T-helper 2 cell treated with Interferon-gamma antibody and Interleukin-4, amounts not matched to agents 5 μg/mL and 100 μg/mL, for 36 hours (primary cell): ENCODE measurements around the gene FTCDNL1.

Experiments
- DNase-seq: peaks from one replicate; pipeline ENCODE4 v3.0.0; 2021; ENCODE audit warnings: low spot score
- H3K27ac Mint-ChIP-seq: one replicate; pipeline ENCODE4 v1.8.0; 2021; ENCODE audit warnings: mild to moderate bottlenecking, mixed read lengths
- H3K27me3 Mint-ChIP-seq: one replicate; pipeline ENCODE4 v1.8.0; 2021; ENCODE audit warnings: low read depth, mixed read lengths
- H3K36me3 Mint-ChIP-seq: one replicate; pipeline ENCODE4 v1.8.0; 2021; ENCODE audit warnings: low read depth, mixed read lengths
- H3K4me1 Mint-ChIP-seq: one replicate; pipeline ENCODE4 v1.8.0; 2021; ENCODE audit warnings: low read depth, mixed read lengths
- H3K4me3 Mint-ChIP-seq: one replicate; pipeline ENCODE4 v1.8.0; 2022; ENCODE audit warnings: mild to moderate bottlenecking, moderate library complexity, mixed read lengths
- H3K9me3 Mint-ChIP-seq: one replicate; pipeline ENCODE4 v1.8.0; 2021; ENCODE audit warnings: mixed read lengths

FTCDNL1 gene

DNA sequence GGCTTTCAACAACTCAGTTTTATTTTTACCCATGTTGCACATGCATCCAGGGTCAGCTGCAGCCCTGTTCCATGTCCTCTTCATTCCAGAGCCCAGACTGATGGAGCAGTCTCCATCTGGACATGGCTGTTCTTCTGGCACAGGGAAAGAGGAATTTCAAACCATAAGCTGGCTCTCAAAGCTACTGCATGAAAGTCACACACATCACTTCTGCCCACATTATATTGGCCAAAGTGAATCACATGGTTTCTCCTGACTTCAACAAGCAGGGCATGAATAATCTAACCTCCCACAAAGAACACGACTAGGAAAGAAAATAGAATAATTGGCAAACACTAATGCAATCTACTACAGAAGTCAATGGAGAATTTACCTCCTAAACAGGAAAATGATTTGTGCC lies 94.2 kb downstream of the FTCDNL1 start:
- Mint-ChIP-seq H3K4me1 (no peaks in the 10 kb centered on the region), H3K9me3 (no peaks in the 10 kb centered on the region), H3K27ac (no peak overlapping the region), H3K27me3 (peaks cover 8% of the 10 kb centered on the region), H3K36me3 (no peaks in the 10 kb centered on the region), H3K4me3 (no peak overlapping the region)
- no peak for DNase-seq

DNA sequence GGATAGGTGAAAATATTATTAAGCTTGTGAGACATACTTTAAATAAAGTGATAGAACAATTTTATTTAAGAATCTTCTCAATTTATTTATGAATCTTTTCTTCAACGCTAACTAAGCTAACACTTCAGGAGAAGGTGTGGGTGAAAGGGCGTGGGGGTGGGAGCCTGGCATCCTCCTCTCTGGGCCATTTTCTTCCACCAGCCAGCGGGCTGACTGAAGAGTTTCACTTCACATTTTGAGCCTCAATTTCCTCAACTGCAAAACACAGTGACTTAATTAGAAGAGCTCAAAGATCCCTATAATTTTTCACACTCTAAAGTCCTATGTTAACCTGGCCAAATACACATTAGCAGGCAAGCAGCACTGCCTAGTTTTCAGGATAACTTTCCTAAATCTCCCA lies 94.8 kb downstream of the FTCDNL1 start:
- no peak for DNase-seq
- no peaks in the 10 kb centered on the region for H3K36me3 Mint-ChIP-seq
- H3K4me1 Mint-ChIP-seq, result no peaks in the 10 kb centered on the region
- peaks cover 8% of the 10 kb centered on the region for H3K27me3 Mint-ChIP-seq
- no peak overlapping the region for H3K4me3 Mint-ChIP-seq
- no peaks in the 10 kb centered on the region for H3K9me3 Mint-ChIP-seq
- no peak overlapping the region for H3K27ac Mint-ChIP-seq

DNA sequence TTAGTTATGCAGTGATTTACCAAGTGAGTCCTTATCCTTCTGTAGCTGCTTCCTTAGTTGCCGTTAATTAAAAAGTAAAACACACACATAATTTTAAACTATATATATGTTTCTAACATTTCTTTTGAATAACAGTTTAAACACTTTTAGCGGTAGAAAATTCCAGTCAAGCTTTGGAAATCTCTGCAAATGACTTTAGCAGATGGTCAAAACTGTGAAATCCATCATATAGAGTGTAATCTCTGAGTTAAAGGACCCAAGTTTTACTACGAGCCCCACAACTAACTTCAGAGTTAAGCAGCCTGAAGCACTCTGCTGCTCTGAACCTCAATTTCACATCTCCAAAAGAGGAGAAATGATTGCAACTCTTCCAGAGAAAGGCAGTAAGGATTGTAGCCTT lies 96.2 kb downstream of the FTCDNL1 start:
- H3K9me3 Mint-ChIP-seq, result no peaks in the 10 kb centered on the region
- DNase-seq, result no peak
- no peak overlapping the region for H3K4me3 Mint-ChIP-seq
- no peaks in the 10 kb centered on the region for H3K4me1 Mint-ChIP-seq
- H3K27me3 Mint-ChIP-seq, result peaks cover 8% of the 10 kb centered on the region
- H3K36me3 Mint-ChIP-seq, result no peaks in the 10 kb centered on the region
- H3K27ac Mint-ChIP-seq, result no peak overlapping the region

DNA sequence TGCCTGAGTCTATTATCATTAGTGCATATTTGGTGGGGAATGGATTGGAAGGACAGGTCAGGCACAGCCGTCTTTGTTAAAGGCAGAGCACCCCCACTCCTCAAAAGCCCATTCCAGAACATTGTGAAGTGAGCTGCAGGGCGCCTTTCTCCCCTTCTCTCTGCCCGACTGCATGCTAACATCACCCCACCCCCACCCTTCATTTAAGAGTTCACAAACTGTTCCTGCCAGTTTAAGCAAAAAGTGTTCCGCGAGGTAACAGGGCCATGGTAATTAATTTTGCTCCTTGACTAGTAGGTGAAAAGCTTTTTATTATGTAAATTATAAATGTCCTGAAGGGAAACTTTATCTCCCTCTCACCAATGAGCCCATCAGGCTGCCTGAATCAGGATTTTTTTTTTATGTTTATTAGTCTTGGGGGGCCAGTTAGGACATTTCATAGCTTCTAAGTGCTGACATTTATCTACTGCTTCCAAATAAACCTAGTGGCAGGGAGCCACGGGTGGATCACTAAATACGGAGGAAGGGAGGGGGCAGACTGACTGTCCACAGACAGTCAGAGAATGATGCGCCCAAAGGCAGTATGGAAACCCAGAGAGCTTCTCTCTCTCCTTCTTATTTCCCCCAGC lies 99.4 kb downstream of the FTCDNL1 start:
- no peak overlapping the region for H3K4me3 Mint-ChIP-seq
- no peaks in the 10 kb centered on the region for H3K36me3 Mint-ChIP-seq
- no peaks in the 10 kb centered on the region for H3K9me3 Mint-ChIP-seq
- peaks cover 5% of the 10 kb centered on the region for H3K27me3 Mint-ChIP-seq
- DNase-seq, result no peak
- no peaks in the 10 kb centered on the region for H3K4me1 Mint-ChIP-seq
- no peak overlapping the region for H3K27ac Mint-ChIP-seq

- H3K9me3 Mint-ChIP-seq, result no peaks in the 10 kb centered on the region
- H3K27ac Mint-ChIP-seq, result no peak overlapping the region
- peaks cover 5% of the 10 kb centered on the region for H3K27me3 Mint-ChIP-seq
- DNase-seq, result no peak
- H3K36me3 Mint-ChIP-seq, result no peaks in the 10 kb centered on the region
- no peak overlapping the region for H3K4me3 Mint-ChIP-seq
- H3K4me1 Mint-ChIP-seq, result no peaks in the 10 kb centered on the region
Observed at GRCh38 chr2:199749571-199749970, 101.4 kb downstream of the FTCDNL1 start.

DNA sequence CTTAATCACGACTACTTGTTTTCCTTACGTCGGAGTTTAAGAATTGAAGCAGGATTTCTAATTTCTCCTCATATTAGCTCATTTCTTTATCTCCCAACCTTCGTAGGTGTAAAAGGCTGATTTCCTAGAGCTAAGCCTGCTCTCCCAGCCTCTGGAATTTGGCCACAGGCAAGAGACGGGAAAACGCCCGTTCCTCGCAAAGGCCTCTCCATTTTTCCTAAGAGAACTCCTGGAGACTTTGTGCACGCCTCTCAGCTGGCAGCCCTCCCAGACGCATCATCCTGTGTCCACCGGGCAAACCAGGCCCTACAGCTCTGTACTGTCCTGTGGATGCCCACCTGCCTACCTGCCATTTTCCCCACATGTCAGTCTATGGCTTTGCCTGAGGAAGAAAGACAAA lies 106.3 kb downstream of the FTCDNL1 start:
- DNase-seq, result no peak
- no peaks in the 10 kb centered on the region for H3K9me3 Mint-ChIP-seq
- peaks cover 3% of the 10 kb centered on the region for H3K27me3 Mint-ChIP-seq
- H3K36me3 Mint-ChIP-seq, result no peaks in the 10 kb centered on the region
- peaks cover 3% of the 10 kb centered on the region for H3K4me1 Mint-ChIP-seq
- H3K27ac Mint-ChIP-seq, result no peak overlapping the region
- no peak overlapping the region for H3K4me3 Mint-ChIP-seq

- no peaks in the 10 kb centered on the region for H3K9me3 Mint-ChIP-seq
Observed at GRCh38 chr2:199744260-199744659, 106.7 kb downstream of the FTCDNL1 start.

DNA sequence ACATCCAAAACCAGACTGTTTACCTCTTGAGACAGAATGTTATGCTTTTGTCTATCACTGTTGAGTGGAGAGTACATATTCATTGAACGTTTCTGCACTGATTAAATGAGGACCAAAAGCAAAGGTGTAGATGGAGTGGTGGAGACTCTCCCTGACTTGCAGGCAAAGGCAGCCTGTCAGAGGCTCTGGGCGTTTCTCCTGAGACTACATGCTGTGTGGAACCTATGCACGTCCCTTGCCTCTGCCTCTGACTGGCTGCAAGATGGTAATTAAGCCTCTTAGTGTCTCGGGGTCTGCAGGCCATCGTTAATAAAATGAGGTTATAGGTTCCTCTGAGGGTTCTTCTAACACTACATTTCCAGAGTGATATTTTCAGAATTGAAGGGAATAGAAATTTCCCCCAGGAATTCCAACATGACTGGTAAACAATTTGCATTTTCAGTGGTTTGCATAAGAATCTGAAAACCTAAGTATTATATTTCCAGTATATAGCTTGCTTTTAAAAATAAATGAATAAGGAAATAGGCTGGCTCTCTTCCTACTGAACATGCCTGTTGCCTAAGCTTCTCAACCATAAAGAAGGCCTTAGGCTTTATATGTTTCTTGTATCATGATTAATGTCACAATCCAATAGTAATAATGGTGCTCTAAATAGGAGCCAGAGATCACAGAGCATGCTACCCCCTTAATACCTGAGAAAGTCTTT lies 107.4 kb downstream of the FTCDNL1 start:
- Mint-ChIP-seq H3K4me1 (peaks cover 5% of the 10 kb centered on the region), H3K9me3 (no peaks in the 10 kb centered on the region), H3K4me3 (no peak overlapping the region), H3K27ac (no peak overlapping the region), H3K36me3 (no peaks in the 10 kb centered on the region), H3K27me3 (peaks cover 11% of the 10 kb centered on the region)
- no peak for DNase-seq

More at GRCh38 chr2:199744260-199744659, 106.7 kb downstream of the FTCDNL1 start:
- no peak overlapping the region for H3K4me3 Mint-ChIP-seq
- H3K36me3 Mint-ChIP-seq, result no peaks in the 10 kb centered on the region
- H3K4me1 Mint-ChIP-seq, result peaks cover 5% of the 10 kb centered on the region
- peaks cover 5% of the 10 kb centered on the region for H3K27me3 Mint-ChIP-seq
- DNase-seq, result no peak
- H3K27ac Mint-ChIP-seq, result no peak overlapping the region

DNA sequence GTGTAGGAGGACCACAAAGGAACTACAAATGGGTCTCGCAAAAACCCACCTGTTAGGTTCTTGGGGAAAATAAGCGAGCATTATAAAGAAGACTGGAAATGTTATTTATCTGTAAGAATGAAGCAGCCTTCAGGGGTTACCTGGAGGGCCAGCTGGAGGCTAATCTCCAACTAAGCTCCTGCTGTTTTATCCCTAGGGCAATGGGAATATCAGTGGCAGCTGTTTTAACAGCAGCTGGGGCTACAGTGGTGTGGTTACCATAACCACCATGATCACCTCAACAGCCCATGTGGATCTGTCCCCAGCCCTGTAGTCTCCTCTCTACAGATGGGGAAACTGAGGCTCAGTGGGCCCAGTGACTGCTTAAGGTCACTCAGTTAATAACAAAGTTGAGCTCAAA lies 108.1 kb downstream of the FTCDNL1 start:
- Mint-ChIP-seq H3K4me1 (peaks cover 5% of the 10 kb centered on the region), H3K27me3 (peaks cover 17% of the 10 kb centered on the region), H3K4me3 (no peak overlapping the region), H3K9me3 (no peaks in the 10 kb centered on the region), H3K36me3 (no peaks in the 10 kb centered on the region), H3K27ac (no peak overlapping the region)
- no peak for DNase-seq

- Mint-ChIP-seq H3K4me3 (no peak overlapping the region), H3K27me3 (peaks cover 26% of the 10 kb centered on the region), H3K9me3 (no peaks in the 10 kb centered on the region), H3K27ac (no peak overlapping the region), H3K36me3 (no peaks in the 10 kb centered on the region), H3K4me1 (peaks cover 5% of the 10 kb centered on the region)
- DNase-seq, result no peak
Observed at GRCh38 chr2:199740111-199740428, 110.9 kb downstream of the FTCDNL1 start.

- no peaks in the 10 kb centered on the region for H3K9me3 Mint-ChIP-seq
- H3K27ac Mint-ChIP-seq, result no peak overlapping the region
- no peaks in the 10 kb centered on the region for H3K36me3 Mint-ChIP-seq
- DNase-seq, result peak; percentile 24
- H3K4me1 Mint-ChIP-seq, result peaks cover 5% of the 10 kb centered on the region
- H3K27me3 Mint-ChIP-seq, result peaks cover 26% of the 10 kb centered on the region
- H3K4me3 Mint-ChIP-seq, result no peak overlapping the region
Observed at GRCh38 chr2:199739413-199740110, 111.4 kb downstream of the FTCDNL1 start.

GRCh38 chr2:199738727-199739412 lies 112.1 kb downstream of the FTCDNL1 start:
- H3K36me3 Mint-ChIP-seq, result no peaks in the 10 kb centered on the region
- H3K9me3 Mint-ChIP-seq, result no peaks in the 10 kb centered on the region
- H3K4me3 Mint-ChIP-seq, result no peak overlapping the region
- no peak for DNase-seq
- no peak overlapping the region for H3K27ac Mint-ChIP-seq
- peaks cover 26% of the 10 kb centered on the region for H3K27me3 Mint-ChIP-seq
- peaks cover 5% of the 10 kb centered on the region for H3K4me1 Mint-ChIP-seq

DNA sequence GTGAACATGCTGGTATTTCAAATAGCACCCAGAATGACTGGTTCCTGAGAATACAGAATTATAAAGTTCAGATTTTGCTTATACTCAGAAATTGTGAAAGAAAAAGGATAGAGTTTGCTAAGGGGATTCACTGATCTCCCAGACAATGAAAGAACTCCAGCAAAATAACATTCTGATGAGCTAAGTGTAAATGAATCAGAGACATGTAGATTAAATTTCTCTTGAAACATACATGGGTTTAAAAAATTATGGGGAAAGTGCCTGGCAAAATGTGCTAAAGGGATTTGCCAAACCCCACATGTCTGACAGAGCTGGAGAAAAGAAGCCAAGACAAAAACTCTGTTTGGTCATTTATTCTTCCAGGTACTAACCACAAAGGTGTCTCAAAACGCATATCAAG lies 116.3 kb downstream of the FTCDNL1 start:
- peaks cover under 1% of the 10 kb centered on the region for H3K4me1 Mint-ChIP-seq
- no peak overlapping the region for H3K27ac Mint-ChIP-seq
- H3K9me3 Mint-ChIP-seq, result no peaks in the 10 kb centered on the region
- no peak overlapping the region for H3K4me3 Mint-ChIP-seq
- peaks cover 36% of the 10 kb centered on the region for H3K27me3 Mint-ChIP-seq
- no peak for DNase-seq
- H3K36me3 Mint-ChIP-seq, result no peaks in the 10 kb centered on the region

- Mint-ChIP-seq H3K9me3 (no peaks in the 10 kb centered on the region), H3K4me1 (no peaks in the 10 kb centered on the region), H3K27ac (no peak overlapping the region), H3K27me3 (peaks cover 32% of the 10 kb centered on the region), H3K36me3 (no peaks in the 10 kb centered on the region), H3K4me3 (no peak overlapping the region)
- no peak for DNase-seq
Observed at GRCh38 chr2:199734011-199734410, 117.0 kb downstream of the FTCDNL1 start.
